HG03575 (cell line): ENCODE measurements around the gene PDPN.

Source experiments
- ATAC-seq: cut with Tn5 transposase; IDR thresholded peaks from one replicate; pipeline ENCODE4 v1.9.1; 2021; ENCODE audit not compliant: unreplicated experiment, insufficient number of reproducible peaks, low FRiP score; ENCODE audit errors: extremely low read depth

Gene PDPN

DNA sequence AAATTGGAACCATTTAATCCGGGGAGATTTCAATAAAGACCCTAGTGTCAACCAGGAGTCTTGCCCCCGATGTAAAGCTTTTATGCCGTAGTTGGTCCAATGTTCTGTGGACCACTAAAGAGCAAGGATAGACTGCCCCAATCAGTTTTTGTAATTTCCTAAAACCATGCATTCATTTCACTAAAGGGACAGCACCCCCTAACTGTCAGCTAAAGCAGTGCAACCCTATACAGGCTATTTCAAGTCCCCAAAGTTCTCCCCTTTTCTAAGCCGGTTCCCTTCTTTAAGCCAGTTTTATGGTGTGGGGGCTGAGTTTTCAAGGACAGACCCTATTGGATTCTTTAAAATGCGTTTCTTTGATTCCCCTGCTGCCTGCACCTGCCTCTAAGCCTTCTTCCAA is 12.7 kb upstream of the PDPN start:
- no peak for ATAC-seq

DNA sequence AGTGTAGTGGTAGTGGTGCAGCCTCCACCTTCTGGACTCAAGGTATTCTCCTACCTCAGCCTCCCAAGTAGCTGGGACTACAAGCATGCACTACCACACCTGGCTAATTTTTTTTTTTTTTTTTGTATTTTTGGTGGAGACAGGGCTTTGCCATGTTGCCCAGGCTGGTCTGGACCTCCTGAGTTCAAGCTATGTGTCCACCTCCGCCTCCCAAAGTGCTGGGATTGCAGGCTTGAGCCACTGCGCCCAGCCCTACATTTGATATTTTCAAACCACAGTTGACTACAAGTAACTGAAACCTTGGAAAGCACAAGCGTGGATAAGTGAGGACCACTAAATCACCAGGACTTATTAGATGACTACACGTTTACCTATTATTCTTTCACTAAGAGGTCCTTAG is 10.0 kb upstream of the PDPN start:
- ATAC-seq = no peak

DNA sequence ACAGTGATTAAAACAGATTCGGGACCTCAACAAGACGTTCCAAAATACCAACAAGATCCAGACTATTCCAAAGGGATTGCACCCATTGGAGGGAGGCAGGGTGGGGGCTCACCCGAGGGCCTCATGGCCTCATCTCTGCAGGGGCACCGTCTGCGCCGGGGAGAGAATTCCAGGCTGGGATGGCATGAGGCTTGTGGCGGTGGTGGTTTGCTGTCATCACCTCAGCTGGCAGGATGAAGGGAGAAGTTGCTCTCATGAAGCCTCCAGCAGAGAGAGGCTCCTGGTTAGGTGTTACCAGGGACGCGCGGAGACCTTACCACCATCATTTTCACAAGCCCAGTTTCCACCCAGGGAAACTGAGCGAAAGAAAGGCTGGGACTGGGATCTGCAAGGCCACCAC is 6.7 kb upstream of the PDPN start:
- no peak for ATAC-seq

DNA sequence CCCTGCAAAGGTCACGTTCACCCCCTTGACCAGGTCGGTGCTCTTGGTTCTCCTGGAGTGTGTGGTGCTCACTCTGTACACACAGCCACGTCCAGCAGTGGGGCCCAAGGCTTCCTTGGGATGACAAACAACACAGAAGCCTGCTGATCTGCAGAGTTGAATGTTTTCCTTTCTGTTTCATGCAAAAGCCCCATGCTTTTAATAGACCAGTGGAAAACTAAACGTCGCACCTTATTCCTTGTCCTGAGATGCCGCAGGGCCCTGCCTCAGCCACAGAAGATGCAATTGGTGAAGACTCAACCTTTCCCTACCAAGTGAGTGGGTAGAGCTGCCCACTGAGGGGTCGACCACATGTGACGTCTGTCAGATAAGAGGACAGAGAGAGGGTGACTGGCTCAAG is 5.8 kb upstream of the PDPN start:
- no peak for ATAC-seq

DNA sequence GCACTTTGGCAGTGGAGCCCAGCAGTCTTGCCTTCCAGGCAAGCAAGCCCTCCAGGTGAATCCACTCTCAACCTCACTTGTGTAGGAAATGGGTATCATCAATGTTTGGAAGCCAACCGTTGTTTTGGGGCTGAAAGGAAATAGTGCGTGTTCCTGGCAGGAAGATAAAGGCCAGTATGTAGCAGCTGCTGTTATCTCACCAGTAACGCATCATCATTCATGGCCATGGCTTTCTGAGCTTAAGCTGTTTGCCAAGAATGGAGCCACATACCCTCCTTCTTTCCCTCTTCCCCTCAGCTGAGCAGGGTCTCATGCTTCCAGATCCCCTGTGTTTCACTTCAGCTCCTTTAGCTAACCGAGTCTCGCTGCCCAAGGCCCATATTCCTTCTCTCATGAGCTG is 2.2 kb upstream of the PDPN start:
- no peak for ATAC-seq

DNA sequence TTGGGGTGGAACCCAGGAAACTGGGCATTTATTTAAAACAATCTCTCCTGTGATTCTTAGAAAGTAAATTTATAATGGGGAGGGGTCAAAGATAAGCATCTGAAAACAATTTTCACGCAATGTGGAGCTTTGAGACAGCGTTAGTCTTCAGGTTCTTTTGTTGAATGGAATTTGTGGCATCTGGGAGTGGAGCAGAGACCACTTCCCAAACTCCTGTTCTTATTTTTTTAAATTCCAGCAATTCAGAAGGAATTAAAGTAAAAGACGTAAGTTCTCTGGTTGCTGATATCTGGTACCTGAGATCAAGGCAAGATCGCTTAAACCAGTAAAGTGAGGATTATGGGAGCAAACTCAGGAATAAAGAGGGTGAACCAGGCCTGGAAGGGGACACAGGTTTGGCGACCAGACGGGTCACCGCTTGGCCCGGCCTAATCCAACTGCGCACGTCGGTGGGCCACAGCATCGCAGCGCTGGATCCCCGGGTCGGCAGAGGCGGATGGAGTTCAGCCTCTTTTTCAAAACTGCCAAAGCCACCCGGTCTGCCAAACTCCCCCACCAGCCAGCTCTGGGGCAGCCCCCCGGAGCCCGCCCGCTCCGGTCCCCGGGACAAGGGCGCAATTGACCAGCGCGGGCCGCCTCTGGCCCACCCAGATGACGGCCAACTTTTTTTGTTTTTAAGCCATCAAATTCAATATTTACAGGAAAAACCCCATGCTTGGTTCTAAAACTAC is 754 bp upstream of the PDPN start:
- ATAC-seq = no peak

DNA sequence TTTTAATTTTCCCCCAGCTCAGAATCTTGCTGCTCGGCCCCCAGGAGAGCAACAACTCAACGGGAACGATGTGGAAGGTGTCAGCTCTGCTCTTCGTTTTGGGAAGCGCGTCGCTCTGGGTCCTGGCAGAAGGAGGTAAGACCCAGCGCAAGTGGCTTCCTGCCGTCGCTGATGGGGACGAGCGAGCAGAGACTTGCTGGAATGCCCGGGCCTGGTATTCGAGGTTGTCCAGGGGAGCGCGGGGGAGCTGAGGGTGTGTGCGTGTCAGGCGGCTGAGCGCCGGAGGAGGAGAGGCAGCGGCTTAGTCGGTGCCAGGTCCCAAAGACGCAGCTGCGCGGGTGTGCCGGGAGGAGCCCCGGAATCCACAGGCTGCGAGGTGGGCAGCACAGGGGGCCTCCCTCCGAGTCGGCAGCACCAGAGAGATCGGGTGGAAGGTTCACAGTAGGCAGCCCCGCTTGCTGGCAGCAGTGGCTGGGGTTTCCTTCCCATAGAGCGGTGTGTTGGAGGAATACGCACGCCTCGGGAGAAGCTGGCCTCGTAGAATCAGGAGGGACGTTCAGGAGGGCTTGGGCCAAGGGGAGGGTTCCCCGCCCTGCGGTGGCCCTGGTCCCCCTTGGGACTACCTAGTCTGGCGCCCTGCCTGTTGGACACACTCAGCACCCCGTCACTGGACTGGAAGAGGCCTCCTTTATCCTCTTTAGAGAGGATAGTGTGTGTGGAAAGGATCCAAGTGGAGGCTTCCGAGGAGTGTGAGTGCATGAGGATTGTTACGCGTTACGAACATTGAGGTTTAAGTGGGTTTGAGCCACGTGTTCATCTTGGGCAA is 547 bp downstream of the PDPN start:
- no peak for ATAC-seq

DNA sequence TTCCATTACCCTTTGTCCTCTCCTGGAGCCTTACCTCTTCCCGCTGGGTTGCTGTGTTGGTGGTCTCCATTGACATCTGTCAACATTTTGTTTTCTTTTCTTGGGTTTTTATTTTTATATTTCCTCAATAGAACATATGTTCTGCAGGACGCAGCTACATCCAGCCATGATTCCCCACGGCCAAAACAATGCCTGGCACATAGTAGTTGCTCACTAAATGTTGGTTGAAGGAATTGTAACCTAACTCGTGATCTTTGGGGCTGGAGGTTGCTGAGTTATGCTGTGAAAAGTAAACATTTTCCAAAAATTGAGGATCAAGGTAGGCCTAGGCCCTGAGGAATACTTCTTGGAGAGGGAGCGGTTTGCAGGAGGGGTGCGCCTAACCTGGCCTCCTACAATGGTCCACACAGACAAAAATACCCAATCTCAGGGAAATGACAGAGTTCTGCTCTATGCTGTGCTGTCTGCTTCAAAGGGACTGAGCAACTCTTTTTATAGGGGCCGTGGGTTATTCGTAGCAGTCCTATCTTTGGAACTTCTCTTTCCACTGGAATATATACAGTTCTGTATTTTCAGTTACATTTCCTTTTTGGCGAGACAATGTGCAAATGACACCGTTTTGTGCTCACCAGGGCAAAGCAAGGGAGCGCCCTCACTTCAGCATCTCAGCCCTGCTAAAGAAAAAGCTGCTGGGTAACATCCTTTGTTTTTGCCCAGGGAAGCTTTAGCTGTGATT is 1.4 kb downstream of the PDPN start:
- no peak for ATAC-seq

DNA sequence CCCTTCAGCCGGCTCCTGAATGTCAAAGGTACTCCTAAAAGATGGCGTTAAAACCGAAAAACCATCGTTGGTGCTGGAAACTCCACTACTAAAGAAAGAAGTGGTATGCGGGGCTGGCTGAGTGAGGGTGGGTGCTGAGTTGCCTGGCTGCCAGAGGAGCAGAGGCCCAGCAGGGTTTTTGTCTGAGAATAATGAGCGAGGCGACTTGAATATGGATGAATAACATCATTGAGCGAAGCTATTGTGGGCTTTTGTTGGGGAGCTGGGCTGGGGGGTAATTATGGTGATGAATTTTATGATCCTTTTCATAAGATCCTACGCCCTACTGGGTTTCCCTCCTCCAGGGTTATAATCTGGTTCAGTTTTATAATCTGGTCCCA is 2.0 kb downstream of the PDPN start:
- no peak for ATAC-seq

DNA sequence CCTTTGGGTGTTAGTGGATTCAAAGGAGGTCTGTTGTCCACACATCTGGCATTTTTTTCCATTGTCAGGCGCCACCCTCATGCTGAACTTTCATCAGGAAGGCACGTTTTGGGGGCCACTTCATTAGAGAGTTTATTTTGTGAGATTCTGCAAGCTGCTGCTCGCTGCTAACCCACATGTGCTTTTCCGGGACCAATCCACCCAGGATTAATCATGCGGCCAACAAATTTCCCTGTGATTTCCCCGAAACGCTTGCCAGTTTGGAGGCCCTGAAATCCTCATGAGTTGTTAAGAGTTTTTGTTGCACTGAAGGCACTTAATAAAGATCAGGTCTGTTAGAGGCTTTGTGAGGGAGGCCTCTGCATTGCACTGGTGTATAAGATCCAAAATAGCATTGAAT is 2.4 kb downstream of the PDPN start:
- ATAC-seq = no peak

DNA sequence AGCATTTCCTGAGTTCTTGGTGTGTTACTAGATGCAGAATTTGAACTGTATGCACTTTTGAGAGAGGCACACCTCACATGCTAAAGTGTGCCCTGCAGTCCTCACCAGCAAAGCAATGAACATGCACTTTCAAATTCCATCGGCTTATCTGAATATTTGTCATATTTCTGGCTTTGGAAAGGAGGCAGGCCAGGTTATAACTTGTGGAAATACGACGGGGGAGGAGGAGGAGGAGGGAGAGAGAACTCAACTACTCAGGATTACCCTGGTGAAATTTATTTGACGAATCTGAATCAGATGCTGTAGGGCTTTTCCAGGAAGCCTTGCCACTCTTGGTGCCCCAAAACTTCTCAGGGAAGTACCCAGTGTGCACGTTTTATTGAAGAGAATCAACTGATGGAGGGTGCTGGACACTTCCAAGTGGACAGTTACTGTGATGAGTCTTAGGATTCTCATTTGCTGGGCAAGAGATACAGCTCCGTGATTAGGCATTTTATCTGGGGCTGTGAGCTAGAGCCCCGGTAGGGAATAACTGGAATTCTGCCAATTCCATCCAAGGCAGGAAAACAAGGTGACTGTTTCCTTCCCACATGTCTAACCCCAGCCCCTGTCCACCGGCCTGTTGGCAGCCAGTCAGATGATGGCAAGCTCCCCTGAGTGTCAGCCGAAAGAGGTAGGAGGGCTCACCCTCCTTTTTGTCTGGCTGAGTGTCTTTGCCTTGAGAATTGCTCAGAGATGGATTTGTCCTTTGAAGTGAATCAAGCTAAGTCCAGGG is 3.8 kb downstream of the PDPN start:
- ATAC-seq = no peak

DNA sequence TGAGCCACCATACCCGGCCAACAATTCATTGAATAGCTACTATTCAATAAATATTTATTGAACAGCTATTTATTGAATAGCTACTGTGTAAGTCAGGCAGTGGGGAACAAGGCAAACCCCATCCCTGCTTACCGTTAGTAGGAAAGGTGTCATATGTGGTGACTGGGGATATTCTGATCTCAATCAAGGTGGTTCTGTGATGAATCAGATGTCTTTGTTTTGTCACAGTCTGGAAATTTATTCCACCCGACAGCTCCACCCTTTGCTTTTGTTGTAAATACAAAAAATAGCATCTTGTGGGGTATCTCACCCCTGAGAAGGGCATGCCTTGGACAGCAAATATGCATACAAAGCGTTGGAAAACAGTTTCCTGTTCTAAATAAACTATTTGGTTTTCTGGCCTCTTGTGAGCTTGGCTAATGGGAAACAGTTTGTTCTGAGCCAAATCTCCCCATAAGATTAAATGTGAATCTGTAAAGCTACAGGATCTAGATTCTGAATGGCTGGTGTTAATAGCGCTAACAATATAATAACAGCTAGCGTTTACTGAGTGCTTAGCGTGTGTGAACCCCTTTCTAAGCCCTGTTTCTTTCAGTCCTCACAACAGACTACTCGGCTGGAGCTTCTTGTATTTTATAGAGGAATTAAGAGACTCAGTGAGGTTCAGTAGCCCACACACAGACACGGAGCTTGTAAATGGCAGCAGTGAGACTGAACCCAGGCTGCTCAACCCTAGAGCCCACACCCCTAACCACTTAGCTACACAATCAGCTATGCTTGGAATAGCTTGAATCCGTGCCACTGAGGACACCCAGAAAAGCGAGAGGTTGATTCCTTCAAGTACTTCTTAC is 5.5 kb downstream of the PDPN start:
- ATAC-seq = no peak

DNA sequence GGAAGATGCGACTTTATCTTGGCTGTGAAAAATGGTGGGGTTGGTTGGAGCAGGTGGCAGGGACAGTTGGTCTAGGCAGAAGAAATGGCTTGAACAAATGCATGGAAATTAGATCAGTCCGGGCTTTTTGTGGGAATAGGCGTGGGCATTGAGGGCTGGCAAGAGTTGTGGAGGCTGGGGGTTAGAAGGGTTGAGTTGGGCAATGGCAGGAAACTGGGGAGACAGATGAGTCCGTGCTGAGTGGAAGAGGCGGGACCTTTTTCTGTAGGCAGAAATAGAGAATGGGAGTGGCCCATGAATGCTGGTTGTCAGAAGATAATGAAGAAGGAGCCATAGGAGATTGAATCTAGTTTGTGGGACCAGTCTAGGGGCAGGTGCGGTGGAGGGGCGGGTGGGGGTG is 6.9 kb downstream of the PDPN start:
- ATAC-seq = no peak

DNA sequence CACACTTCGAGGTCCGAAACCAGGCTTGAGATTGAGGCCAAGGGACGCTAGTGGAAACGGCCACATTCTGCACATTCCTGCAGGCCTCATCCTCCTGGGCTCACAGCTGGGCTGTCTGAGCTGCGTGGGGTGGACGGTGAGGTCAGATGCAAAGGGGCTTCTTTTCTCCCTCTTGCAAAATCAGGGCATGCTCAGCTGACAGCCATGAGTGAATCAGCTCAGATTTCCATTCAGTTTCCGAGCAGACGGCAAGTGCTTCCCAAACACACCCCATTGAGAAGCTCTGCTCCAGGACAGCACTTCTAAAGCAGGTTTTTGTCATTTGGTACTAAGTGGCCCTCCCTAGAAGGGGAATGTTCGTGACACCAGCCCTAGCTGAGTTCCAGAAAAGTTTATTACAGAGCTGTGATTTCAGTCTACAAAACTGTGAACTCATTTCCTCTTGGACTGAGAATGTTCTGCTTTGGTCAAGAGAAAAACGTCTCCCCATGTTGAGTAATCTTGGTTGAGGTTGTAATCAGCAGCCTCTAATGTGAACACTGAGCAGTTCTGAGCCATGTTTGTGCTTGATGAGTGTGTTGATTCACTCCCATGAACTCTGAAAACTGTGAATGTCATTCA is 10.0 kb downstream of the PDPN start:
- no peak for ATAC-seq

DNA sequence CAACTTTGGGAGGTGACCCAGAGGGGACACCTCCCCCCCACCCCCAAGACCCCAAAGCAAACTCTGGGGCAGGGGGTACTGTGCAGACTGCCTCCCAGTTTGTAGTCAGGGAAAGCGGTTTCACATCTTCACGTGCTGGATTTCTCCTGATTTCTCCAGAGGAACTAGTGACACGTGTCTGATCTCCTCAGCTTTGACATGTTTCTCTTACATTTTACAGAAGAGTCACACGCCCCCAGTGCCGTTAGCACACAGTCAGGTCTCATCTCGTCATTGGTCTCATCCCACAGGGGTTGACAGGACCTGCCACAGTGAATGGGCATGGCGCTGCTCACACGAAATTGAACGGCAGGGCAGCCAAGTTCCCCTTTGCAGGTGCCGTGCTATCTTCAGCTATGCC is 11.8 kb downstream of the PDPN start:
- ATAC-seq = no peak

DNA sequence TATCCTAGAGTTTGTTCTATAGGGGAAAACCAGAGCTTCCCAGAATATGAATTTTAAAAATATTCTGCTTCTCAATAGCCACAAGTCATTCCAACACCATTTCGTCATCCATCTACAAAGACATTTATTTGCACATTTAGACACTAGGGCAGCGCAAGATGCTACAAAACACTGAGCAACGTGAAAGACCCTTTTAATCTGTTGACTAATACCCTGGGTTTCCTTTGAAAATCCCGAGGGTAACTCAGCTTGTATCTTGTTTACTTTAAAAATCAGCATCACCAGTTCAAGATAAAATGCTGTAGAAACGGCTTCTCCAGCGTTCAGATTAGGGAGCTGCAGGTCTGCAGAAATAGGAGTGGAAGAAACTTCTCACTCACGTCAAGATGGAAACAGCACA is 13.5 kb downstream of the PDPN start:
- ATAC-seq = no peak

DNA sequence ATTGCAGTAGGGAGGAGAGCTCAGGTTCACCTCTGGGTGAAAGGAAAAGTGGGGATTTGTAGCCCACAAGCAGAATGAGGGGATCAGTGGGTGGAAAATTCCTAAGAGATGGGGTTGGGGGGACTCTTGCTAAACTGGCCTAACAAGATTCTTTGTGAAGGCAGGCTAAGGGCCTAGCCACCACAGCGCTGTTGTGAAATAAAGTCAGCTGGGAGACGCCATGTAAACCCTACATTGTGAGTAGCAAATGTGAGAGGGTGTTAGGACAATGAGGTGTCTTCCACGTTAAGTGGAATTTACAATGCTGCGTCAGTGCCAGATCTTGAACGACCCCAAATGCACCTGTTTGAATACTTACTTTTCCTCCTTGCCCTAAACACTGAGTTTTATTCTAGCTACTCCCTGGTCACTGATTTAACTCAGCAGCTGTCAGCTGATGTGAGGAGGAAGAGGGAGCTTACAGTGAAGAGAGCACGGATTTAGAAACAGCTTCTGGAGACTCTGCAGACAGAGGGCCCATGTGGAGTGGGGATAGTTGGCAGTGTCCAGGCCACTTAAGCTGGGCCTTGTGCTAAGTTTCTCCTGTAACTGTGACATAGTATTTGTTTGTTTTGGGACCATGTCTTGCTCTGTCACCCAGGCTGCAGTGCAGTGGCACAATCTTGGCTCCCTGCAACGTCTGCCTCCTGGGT is 17.3 kb downstream of the PDPN start:
- no peak for ATAC-seq

DNA sequence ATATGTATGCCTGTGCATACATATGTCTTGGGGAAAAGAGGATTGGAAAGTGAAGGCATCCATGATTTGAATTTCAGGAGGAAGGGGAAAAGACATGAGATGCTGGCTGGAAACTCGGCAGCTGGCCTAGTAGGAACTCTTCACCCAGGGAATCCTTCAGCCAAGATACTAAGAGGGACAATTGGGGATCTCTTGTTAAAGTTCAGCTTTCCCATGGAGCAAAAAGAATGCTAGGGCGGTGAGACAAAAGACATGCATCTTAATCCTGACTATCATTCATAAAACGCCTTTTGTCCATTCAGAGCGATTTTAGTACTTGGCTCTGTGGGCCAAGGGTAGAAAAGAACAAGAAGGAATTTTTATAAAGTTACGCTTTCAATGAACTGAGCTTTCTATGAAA is 20.5 kb downstream of the PDPN start:
- no peak for ATAC-seq
